Stimulated activated CD8-positive, alpha-beta memory T cell treated with anti-CD3 and anti-CD28 coated beads, Interleukin-7, amount 100 ng/mL, for 1 hour (primary cell): Measurements from ENCODE around the gene GATM.
"Not testable (repeated sequence)": the region's sequence is repeated elsewhere in the genome, so short reads cannot be mapped to it uniquely, and the experiment has no call there.

ENCODE experiments used
- DNase-seq, 2 donors: peaks; one replicate each; pipeline ENCODE4 v3.0.0-alpha.2; 2020; ENCODE audit warnings: low read depth in 2 of 2

The GATM gene

DNA sequence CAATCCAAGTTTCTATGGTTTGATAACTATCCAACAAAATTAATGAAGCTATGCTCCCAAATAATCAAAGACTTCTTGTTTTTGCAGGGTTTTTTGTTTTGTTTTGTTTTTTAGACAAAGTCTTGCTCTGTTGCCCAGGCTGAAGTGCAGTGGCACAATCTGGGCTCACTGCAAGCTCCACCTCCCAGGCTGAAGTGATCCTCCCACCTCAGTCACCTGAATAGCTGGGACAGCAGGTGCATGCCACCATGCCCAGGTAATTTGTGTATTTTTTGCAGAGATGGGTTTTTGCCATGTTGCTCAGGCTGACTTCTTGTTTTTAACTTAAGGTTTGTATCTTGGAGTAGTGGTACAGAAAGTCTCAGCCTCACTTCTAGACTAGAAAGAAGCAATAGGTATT is 11.0 kb upstream of the GATM start:
- no peak for DNase-seq

- no peak for DNase-seq
Observed at GRCh38 chr15:45387380-45388007, 9.2 kb upstream of the GATM start.

GRCh38 chr15:45386974-45387373 is 8.6 kb upstream of the GATM start:
- no peak for DNase-seq

GRCh38 chr15:45386420-45386819 is 8.1 kb upstream of the GATM start:
- DNase-seq: no peak

- DNase-seq: no peak
Observed at GRCh38 chr15:45385590-45385989, 7.2 kb upstream of the GATM start.

DNA sequence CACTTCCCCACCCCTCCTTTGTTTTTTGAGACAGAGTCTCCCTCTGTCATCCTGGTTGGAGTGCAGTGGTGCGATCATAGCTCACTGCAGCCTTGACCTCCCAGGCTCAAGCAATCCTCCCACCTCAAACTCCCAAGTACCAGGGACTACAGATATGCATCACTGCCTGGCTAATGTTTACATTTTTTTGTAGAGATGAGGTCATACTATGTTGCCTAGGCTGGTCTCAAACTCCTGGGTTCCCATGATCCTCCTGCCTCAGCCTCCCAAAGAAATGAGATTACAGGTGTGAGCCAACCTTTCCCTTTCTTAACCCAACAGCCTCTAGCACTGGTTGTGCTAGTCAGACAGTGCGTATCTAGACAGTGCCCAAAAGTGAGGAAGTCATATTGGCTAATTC is 6.4 kb upstream of the GATM start:
- no peak for DNase-seq

GRCh38 chr15:45378913-45379262 is 544 bp upstream of the GATM start:
- DNase-seq: no peak

DNA sequence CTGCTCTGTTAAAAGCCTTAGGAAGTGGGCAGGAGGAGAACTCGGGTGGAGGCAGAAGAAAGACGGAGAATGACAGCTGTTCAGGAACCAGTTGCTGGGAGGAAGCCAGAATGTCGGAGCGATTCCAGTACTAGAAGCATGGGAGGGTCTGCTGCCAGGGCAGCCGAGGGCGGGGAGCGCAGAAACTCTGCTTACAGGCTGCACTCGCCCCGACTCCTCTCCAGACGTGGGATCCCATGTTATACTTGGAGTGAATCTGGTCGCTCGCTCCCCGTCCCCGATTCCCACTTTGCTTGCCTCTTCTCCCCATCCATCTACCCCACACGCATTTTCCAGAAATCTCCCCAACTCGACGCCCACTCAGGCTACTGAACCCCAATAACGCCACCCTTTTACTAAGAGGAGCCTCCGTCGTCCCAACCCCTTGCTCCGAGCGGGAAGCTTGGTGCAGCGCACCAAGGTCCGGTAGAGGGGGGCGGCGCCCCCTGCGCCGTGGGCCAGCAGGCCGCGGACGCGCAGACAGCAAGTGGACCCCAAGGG is 665 bp downstream of the GATM start:
- no peak for DNase-seq

- DNase-seq: no peak
Observed at GRCh38 chr15:45376967-45377608, 1.3 kb downstream of the GATM start.

- no peak for DNase-seq
Observed at GRCh38 chr15:45376300-45376928, 1.9 kb downstream of the GATM start.

- no peak for DNase-seq
Observed at GRCh38 chr15:45375836-45376235, 2.5 kb downstream of the GATM start.

- DNase-seq: no peak
Observed at GRCh38 chr15:45373976-45374375, 4.4 kb downstream of the GATM start.

DNA sequence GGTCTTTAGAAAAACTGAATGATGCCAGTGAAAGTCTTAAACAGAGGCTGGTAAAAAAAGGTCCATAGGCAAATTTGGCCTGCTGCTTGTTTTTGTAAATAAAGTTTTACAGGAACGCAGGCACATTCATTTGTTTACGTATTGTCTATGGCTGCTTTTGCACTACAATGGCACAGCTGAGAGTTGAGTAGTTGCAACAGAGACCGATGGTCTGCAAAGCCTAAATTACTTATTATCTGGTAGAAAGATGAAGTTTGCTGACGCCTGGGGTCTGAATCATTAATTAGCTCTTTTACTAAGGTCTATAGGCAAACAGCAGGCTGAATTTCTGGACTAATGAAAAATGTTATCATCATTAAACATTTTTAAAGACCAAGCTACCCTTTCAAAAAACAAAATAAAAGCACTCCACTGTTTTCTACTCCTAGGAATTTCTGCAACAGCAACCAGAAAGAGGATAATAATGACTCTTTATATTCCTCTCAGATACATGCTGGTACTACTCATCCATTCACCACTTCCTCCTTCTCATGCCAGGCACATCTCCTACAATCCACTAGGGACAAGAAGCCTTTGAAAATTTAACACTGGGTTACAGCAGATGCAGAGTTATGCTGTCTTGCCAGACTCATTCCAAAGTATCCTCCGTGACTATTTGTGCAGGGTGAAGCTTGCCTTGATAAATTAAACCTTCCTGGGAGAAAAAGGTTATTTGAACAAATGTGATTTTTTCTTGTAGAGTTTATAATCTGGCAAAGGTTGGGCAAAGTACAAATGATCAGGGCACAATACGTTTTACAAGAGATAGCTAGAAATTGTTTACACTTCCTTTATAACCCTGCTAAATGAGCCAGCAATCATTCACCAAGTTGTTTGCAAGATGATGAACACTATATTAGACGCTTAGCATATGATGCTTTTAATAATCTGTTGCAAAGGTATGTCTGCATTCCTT is 6.0 kb downstream of the GATM start:
- no peak for DNase-seq

- no peak for DNase-seq
Observed at GRCh38 chr15:45371546-45371945, 6.8 kb downstream of the GATM start.

- not testable (repeated sequence) for DNase-seq
Observed at GRCh38 chr15:45370042-45370441, 8.3 kb downstream of the GATM start.

- not testable (repeated sequence) for DNase-seq
Observed at GRCh38 chr15:45367222-45367621, 11.1 kb downstream of the GATM start.

DNA sequence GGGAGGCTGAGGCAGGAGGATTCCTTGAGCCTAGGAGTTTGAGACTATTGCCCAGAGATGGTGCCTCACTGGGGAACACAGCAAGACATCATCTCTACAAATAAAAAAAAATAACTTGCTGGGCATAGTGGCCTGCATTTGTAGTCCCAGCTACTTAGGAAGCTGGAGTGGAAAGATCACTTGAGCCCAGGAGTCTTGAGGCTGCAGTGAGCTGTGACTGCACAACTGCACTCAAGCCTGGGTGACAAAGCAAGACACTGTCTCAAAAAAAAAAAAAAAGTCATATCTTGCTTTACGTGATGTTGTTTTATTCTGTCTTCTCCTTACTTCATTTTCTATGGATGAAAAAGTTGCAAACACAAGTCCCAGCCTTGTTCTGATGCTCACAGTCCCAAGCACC is 14.1 kb downstream of the GATM start:
- no peak for DNase-seq

GRCh38 chr15:45363801-45364200 is 14.5 kb downstream of the GATM start:
- no peak for DNase-seq

DNA sequence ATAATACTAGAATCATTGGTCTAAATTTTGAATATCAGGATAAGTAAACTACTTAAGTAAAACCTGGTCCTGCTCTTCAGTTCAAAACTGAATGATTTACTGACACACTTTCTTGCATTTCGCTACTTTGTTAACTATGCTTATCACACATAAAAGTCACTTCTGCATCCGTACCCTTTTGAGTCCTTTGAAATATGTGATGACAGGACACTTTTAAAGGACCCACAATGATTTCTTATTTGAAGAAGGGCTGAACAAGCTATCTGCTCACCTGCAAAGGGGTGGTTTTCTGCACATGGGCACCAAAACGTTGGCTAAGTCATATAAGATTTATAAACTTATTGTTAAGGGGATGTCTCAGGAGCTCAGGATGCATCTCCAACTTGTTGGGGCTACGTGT is 15.0 kb downstream of the GATM start:
- DNase-seq: no peak

- no peak for DNase-seq
Observed at GRCh38 chr15:45362419-45362818, 15.9 kb downstream of the GATM start.

DNA sequence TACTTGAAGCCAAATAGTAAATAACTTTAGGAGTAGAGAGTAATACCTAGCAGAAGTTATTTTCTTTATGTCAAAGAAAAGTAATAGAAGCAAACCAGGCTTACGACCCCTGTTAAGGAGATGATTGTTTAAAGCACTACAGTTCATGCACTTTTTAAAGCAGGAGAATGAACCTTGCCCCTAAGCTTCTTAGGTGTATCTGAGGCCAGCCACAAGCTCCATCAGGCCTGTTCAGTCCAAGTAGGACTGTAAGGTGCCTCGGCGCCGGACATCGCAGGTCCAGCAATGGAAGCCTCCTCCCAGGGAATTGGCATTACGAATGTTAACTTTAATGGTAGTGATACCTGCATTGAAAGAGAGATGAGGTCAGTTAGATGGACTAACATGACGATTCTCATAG is 16.5 kb downstream of the GATM start:
- no peak for DNase-seq

- DNase-seq: no peak
Observed at GRCh38 chr15:45355860-45356259, 22.5 kb downstream of the GATM start.
